HEK293T (cell line): ENCODE measurements around the gene NFASC.

Source experiments
- BHLHE40 ChIP-seq: fragments of 450-650 bp; IDR thresholded peaks from 2 replicates; pipeline ENCODE4 v1.6.1; 2016; ENCODE audit warnings: mild to moderate bottlenecking, moderate library complexity, borderline replicate concordance
- CTBP1 ChIP-seq: fragments of 450-650 bp; IDR thresholded peaks from 2 replicates; pipeline ENCODE4 v1.6.1; 2016; ENCODE audit warnings: borderline replicate concordance
- FOXK2 ChIP-seq: fragments of 450-650 bp; IDR thresholded peaks from 2 replicates; pipeline ENCODE4 v1.6.1; 2016; ENCODE audit warnings: mild to moderate bottlenecking
- FOXM1 ChIP-seq: fragments of 450-650 bp; IDR thresholded peaks from 2 replicates; pipeline ENCODE4 v1.6.1; 2017; ENCODE audit warnings: mild to moderate bottlenecking, borderline replicate concordance
- SP1 ChIP-seq: fragments of 450-650 bp; IDR thresholded peaks from 2 replicates; pipeline ENCODE4 v1.6.1; 2017
- TARDBP ChIP-seq: fragments of 450-650 bp; IDR thresholded peaks from 2 replicates; pipeline ENCODE4 v1.6.1; 2016

DNA sequence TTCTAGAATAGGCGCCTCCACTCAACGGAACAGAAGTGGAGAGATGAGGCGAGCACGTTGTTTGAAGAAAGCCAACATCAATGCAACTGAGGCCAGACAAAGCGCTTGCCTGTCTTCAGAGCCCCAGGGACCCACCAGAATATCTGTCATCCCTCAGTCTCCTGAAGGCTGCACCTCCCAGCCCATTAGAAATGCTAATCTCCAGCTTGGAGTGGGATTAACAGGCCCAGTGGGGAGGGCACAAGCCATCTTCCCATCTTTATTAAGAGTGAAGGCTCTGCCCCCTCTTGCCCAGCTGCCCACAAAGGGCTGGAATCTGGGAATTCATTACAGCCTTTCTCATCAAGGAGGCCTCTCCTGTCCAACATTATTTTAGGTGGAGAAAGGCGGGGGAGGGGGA, 155.5 kb downstream of the NFASC start:
- TF ChIP-seq TARDBP (no peak), CTBP1 (no peak), FOXK2 (no peak), BHLHE40 (no peak), FOXM1 (no peak), SP1 (no peak)
